GM12892 (cell line): ENCODE measurements around the gene C1QTNF12. TPM values are rescaled to one million over a fixed set of nuclear protein-coding genes. Genes with fewer than 3 reads are reported as not detected.

Source experiments
- DNase-seq: peaks from one replicate; pipeline ENCODE4 v3.0.0; 2011; ENCODE audit not compliant: insufficient read length
- FAIRE-seq: peaks from 2 replicates; lab custom pipeline; 2011; peaks lifted over from hg19 to GRCh38; lab: Jason Lieb, UNC
- POLR2A ChIP-seq: IDR thresholded peaks from 2 replicates; pipeline ENCODE4 v1.6.1; 2011; ENCODE audit warnings: low read depth, low read length, control low read depth
- POLR2AphosphoS5 ChIP-seq: IDR thresholded peaks from 2 replicates; pipeline ENCODE4 v1.6.1; 2011; ENCODE audit warnings: low read depth, low read length, control low read depth
- TAF1 ChIP-seq: IDR thresholded peaks from 2 replicates; pipeline ENCODE4 v1.6.1; 2011; ENCODE audit warnings: low read depth, mild to moderate bottlenecking, control low read depth, low read length, borderline replicate concordance
- polyA plus RNA-seq: library from polyadenylated mRNA; unstranded; fragments of >200 nt; gene quantifications from one replicate; pipeline ENCODE4 v1.2.1, GENCODE V29; 2012; ENCODE audit warnings: missing spikeins, inconsistent platforms; ENCODE audit not compliant: missing spikeins

Gene C1QTNF12, protein sequence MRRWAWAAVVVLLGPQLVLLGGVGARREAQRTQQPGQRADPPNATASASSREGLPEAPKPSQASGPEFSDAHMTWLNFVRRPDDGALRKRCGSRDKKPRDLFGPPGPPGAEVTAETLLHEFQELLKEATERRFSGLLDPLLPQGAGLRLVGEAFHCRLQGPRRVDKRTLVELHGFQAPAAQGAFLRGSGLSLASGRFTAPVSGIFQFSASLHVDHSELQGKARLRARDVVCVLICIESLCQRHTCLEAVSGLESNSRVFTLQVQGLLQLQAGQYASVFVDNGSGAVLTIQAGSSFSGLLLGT
- not detected for polyA plus RNA-seq

DNA sequence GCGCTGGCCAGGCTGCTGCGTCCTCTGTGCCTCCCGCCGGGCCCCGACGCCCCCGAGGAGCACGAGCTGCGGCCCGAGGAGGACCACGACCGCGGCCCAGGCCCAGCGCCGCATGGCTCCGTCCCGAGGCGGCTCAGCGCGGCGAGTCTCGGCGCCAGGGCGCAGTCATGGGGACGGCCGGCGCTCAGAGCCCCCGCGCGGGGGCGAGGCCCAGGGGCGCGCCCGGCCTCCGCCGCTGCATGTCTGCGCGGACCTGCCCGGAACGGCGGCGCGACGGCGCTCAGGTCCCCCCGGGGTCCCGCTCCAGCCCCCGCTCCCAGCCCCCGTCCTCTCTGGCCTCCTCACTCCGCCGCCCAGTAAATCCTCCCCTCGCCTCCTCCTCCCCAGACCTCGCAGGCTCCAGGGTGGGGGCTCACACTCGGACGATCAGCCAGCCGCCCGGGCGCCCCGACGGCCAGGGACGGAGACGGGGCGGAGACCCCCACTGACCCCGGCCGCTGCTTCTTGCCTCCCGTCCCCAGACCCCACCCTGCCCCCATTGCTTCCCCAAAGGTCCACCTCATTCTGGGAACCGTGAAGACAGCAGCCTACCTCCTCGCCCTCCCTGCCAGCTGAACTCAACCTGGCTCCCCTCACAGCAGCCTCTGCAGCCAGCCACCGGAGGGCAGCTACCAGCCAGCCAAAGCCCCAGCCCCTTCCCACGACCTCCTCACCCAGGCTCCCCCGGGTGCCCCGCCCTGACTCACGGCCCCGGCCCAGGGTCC lies at the start of gene C1QTNF12:
TSS of gene C1QTNF12 (minus strand) at position 146 of the 764 bp plus-strand sequence. CDS start at position 114, 32 bp downstream.
- DNase-seq (no peak), FAIRE-seq (no peak)
- no peak for TF ChIP-seq TAF1
- no peak for TF ChIP-seq POLR2A
- no peak for TF ChIP-seq POLR2AphosphoS5

DNA sequence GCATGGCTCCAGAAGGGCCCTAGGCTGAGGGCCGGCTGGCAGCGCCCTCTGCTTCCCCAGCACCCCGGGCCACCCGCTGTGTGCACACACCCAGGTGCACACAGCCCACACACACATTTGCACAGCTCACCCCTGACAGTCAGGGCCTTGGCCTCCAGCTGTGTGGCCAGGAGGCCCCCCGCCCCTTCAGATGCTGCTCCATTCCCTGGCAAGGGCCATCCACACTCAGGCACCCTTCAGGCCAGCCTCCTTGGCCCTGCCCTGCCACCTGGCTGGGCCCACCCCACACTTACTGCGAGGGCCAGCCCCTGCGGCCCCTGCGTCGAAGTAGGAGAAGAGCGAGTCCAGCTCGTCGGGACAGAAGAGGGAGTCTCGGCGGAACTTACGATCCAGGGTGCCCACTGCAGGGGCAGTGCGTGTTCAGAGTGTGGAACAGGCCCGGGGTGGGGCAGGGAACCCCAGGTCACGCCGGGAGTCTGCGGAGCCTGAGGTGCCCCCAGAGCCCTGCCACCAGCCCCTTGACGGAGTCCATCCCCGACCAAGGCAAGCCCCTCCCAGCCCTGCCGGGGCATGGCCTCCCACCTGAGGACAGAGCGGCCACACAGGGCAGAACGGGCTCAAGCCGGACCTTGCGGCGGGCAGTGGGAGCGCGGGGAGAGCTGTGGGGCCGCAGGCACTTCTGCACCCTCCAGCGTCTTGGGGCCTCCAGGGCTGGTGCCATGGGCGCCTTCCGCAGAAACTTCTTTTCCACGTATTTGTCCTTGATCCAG lies 48.8 kb upstream of the C1QTNF12 start:
- DNase-seq: no peak
- TF ChIP-seq TAF1: no peak
- TF ChIP-seq POLR2AphosphoS5: no peak
- no peak for TF ChIP-seq POLR2A
- FAIRE-seq: no peak

GRCh38 chr1:1294250-1294890 lies 47.8 kb upstream of the C1QTNF12 start:
- no peak for FAIRE-seq
- no peak for TF ChIP-seq TAF1
- no peak for TF ChIP-seq POLR2AphosphoS5
- TF ChIP-seq POLR2A: no peak
- no peak for DNase-seq

DNA sequence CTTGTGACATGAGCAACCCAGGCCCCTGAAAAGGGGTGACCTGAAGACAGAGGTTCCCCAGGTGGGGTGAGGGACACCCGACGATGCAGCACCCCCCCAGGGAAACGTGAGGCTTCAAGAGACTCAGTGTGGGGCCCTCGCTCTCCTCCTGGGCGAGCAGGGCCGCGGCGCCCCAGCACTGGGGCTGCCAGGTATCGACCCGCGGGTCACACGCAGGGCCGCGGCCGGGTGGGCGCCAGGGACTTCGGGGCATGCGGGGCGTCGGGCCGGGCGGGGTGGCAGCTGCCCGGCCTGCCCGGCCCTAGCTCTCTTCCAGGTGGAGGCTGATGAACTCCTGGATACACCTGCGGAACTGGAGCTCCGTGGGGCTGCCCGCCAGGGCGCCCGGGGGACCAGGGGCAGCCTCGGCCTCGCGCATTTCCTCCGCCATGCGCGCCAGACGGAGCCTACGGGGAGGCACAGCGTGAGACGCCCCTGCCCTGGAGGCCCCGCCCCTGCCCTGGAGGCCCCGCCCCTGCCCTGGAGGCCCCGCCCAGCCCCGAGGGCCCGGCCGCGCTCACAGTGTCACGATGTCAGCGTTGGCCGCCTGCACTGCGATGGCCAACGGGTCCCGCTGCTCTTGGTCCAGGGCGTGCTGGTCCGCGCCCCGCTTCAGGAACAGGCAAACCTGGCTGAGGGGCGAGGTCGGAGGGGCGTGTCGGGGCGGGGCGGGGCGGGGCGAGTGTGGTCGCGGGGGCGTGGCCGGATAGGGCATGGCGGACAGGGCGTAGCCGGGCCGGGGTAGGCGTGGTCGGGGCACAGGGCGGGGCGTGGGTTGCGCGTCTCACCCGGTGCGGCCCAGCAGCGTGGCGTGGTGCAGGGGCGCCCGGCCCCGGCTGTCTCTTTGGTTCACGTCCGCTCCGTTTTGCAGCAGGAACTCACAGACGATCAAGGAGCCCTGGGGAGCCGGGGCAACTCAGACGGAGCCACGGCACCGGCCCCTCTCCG lies 47.0 kb upstream of the C1QTNF12 start:
- TF ChIP-seq POLR2A (no peak), POLR2AphosphoS5 (no peak), TAF1 (no peak)
- FAIRE-seq (no peak), DNase-seq (no peak)

GRCh38 chr1:1292851-1293250 lies 46.3 kb upstream of the C1QTNF12 start:
- no peak for DNase-seq
- no peak for FAIRE-seq
- TF ChIP-seq TAF1 (no peak), POLR2A (no peak), POLR2AphosphoS5 (no peak)

DNA sequence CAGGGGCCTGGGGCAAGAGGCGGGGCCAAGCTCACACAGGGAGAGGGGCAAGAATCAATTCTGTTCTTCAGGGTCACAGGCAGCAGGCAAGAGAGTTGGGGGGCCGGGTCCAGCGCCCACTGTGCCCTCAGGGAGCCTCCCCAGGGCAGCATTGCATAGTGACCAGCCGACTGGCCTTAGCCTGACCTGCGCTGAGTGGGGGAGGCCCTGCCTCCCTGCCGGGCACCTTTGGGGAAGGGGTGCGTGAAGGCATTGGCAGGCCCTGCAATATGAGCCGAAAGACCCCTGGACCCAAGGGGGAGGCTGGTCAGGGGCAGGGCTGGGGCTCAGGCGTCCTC lies 45.9 kb upstream of the C1QTNF12 start:
- TF ChIP-seq POLR2AphosphoS5: no peak
- TF ChIP-seq POLR2A: no peak
- TF ChIP-seq TAF1: no peak
- DNase-seq (no peak), FAIRE-seq (no peak)

GRCh38 chr1:1291548-1292441 lies 45.3 kb upstream of the C1QTNF12 start:
- TF ChIP-seq POLR2AphosphoS5: no peak
- TF ChIP-seq TAF1: no peak
- TF ChIP-seq POLR2A: no peak
- DNase-seq (peak; percentile 91), FAIRE-seq (peak; percentile 83)

GRCh38 chr1:1291023-1291528 lies 44.6 kb upstream of the C1QTNF12 start:
- FAIRE-seq (no peak), DNase-seq (no peak)
- TF ChIP-seq POLR2A (no peak), TAF1 (no peak), POLR2AphosphoS5 (no peak)

GRCh38 chr1:1290238-1290731 lies 43.8 kb upstream of the C1QTNF12 start:
- FAIRE-seq (peak; percentile 40), DNase-seq (peak; percentile 80)
- TF ChIP-seq TAF1 (no peak), POLR2AphosphoS5 (no peak), POLR2A (no peak)
